Left lung (tissue), 10 donors: ENCODE results near the gene CASK. TPM values are rescaled to one million over a fixed set of nuclear protein-coding genes. Genes with fewer than 3 reads are reported as not detected.

Source experiments
- ATAC-seq: fragments of 200-7000 bp; cut with Tn5 transposase; one replicate; pipeline ENCODE4 v1.9.1; 2020; ENCODE audit warnings: moderate library complexity
- DNase-seq, 4 donors: peaks; one replicate each; pipeline ENCODE4 v3.0.0-alpha.2; 2013 to 2020
- H3K27ac ChIP-seq, 2 donors: fragments of 200-600 bp; sonication (generic) in 1 of 2; one replicate each; pipeline versions ENCODE4 v1.5.0 to v1.8.0; 2020 to 2021
- H3K27me3 ChIP-seq, 2 donors: fragments of 200-600 bp; sonication (generic) in 1 of 2; one replicate each; pipeline versions ENCODE4 v1.5.0 to v1.8.0; 2020 to 2021
- H3K36me3 ChIP-seq, 2 donors: fragments of 200-600 bp; sonication (generic) in 1 of 2; one replicate each; pipeline versions ENCODE4 v1.5.0 to v1.8.0; 2020 to 2021
- H3K4me1 ChIP-seq, 2 donors: fragments of 200-600 bp; one replicate each; pipeline ENCODE4 v1.8.0; 2021
- H3K4me3 ChIP-seq, 2 donors: fragments of 200-600 bp; sonication (generic) in 1 of 2; one replicate each; pipeline versions ENCODE4 v1.5.0 to v1.8.0; 2020 to 2021; ENCODE audit warnings: mild to moderate bottlenecking in 1 of 2
- H3K9me3 ChIP-seq, 2 donors: fragments of 200-600 bp; sonication (generic) in 1 of 2; one replicate each; pipeline versions ENCODE4 v1.5.0 to v1.8.0; 2020 to 2021
- CTCF ChIP-seq, 2 donors: fragments of 200-600 bp; sonication (generic) in 1 of 2; IDR thresholded peaks; one replicate each; pipeline versions ENCODE4 v1.5.0 to v1.8.0; 2021; ENCODE audit warnings: antibody characterized with exemption in 2 of 2
- intact Hi-C, 2 donors: fragments of 100-400 bp; cut with DNase I; formaldehyde crosslinking; loops; one replicate each; pipeline versions ENCODE4 v1.11.2 to v1.14.2; 2022
- polyA plus RNA-seq, 6 donors: library from polyadenylated mRNA; unstranded; fragments of 120-200 nt; gene quantifications; one replicate each; pipeline ENCODE4 v1.2.1, GENCODE V29; 2013; ENCODE audit not compliant: insufficient read length in 6 of 6
- total RNA-seq, 2 donors: library from RNA; stranded (reverse); fragmentation: NEBNext Ultra II Directional; extraction: Animal tissue kit (Norgen Biotek cat#: 25700); gene quantifications; one replicate each; pipeline ENCODE4 v1.2.1, GENCODE V29; 2021
- donor health status: DM: no; HTN: yes; CAD: no.
- donor health status: DM: no; HTN: no; CAD: no.

CASK gene
- total and polyA plus RNA-seq, 8 donors, result 48.2 to 70.7 (median 56.9) TPM

DNA sequence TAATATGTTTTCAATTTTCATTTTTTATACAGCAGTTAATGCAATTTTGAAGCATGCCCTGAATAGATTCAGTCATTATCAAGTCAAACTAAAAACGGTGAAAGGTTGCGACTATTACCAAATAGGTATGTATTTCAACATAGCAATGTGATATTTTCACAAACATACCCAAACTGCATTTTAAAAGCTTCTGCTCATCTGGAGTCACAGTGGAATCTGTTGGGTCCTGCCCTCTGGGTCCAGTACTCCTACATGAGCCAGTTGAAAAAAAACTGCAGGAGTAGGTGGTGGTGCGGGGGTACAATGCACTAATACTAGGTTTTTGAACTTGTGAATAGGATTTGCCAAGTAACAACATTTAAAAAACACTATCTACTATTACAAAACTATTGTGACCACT is 233.6 kb downstream of the CASK start:
- Histone ChIP-seq H3K4me1 (no peaks in the 10 kb centered on the region), H3K4me3 (peak overlapping the region in 1 of 2 donors; percentile 13), H3K9me3 (no peaks in the 10 kb centered on the region), H3K36me3 (no peaks in the 10 kb centered on the region), H3K27me3 (no peaks in the 10 kb centered on the region), H3K27ac (no peak overlapping the region)
- ATAC-seq (no peak), DNase-seq (no peak)
- intact Hi-C loops, result no loop called here
- TF ChIP-seq CTCF (IDR thresholded peaks at IDR 0.05), result no peak

- H3K27me3 ChIP-seq, result no peaks in the 10 kb centered on the region
- DNase-seq (no peak), ATAC-seq (no peak)
- no peak within 1 kb of the TSS for H3K27ac ChIP-seq
- intact Hi-C loops, result no loop called here
- no peaks in the 10 kb centered on the region for H3K4me1 ChIP-seq
- no peaks in the 10 kb centered on the region for H3K9me3 ChIP-seq
- TF ChIP-seq CTCF (IDR thresholded peaks at IDR 0.05), result no peak
- H3K36me3 ChIP-seq, result no peaks in the 10 kb centered on the region
- peak within 1 kb of the TSS in 1 of 2 donors; percentile 13 for H3K4me3 ChIP-seq
These were observed 234.5 kb downstream of the CASK start, which contains the start of gene GPR34 for GRCh38 chrX:41688835-41689234. TSS of gene GPR34 (plus strand) at chrX:41688973. CDS start at chrX:41695634, 6,661 bp downstream.

DNA sequence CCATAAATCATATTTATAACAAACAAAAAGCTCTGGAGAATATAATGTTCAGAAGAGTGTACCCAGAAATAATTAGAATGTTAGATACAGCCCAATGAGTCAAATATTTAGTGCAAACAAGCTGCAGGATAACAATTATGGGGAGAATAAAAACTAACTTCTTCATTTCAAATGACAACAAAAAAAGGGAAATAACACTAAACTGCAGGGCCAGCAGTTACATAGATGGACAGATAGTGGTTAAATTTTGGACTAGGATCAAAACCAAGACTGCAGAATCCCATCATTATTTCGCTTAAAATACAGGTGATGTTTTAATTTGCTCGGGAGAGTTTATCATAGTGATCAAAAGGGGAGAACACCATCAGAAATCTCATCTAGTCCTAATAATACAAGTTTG is 235.2 kb downstream of the CASK start:
- H3K4me1 ChIP-seq, result no peaks in the 10 kb centered on the region
- no peak for TF ChIP-seq CTCF (IDR thresholded peaks at IDR 0.05)
- H3K9me3 ChIP-seq, result no peaks in the 10 kb centered on the region
- H3K27ac ChIP-seq, result no peak overlapping the region
- H3K4me3 ChIP-seq, result no peak overlapping the region
- intact Hi-C loops, result no loop called here
- DNase-seq (no peak), ATAC-seq (no peak)
- no peaks in the 10 kb centered on the region for H3K36me3 ChIP-seq
- H3K27me3 ChIP-seq, result no peaks in the 10 kb centered on the region

GRCh38 chrX:41686788-41687187 is 236.6 kb downstream of the CASK start:
- Histone ChIP-seq H3K27ac (no peak overlapping the region), H3K9me3 (no peaks in the 10 kb centered on the region), H3K4me3 (no peak overlapping the region), H3K27me3 (no peaks in the 10 kb centered on the region), H3K36me3 (no peaks in the 10 kb centered on the region), H3K4me1 (no peaks in the 10 kb centered on the region)
- no peak for ATAC-seq
- no peak for TF ChIP-seq CTCF (IDR thresholded peaks at IDR 0.05)
- no peak for DNase-seq
- intact Hi-C loops, result no loop called here

DNA sequence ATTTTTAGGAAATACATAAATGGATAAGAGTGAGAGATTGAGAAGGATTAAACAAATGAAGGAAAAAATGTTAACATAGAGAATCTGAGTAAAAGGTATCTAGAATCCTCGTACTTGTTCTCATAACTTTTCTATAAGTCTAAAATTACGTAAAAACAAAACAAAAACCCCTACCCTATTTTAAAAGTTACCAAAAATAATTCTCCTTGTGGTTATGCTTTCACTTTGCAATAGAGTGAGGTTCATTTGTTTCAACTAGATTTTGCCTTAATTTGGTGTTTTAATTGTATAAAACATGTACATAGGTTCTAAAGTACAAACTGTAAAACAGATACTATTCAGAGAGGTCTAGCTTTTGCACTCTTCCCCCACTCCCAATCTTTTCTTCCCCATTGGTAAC is 238.4 kb downstream of the CASK start:
- no peak for DNase-seq
- no peak for ATAC-seq
- Histone ChIP-seq H3K27me3 (no peaks in the 10 kb centered on the region), H3K9me3 (no peaks in the 10 kb centered on the region), H3K27ac (no peak overlapping the region), H3K4me1 (no peaks in the 10 kb centered on the region), H3K36me3 (no peaks in the 10 kb centered on the region), H3K4me3 (no peak overlapping the region)
- intact Hi-C loops, result no loop called here
- no peak for TF ChIP-seq CTCF (IDR thresholded peaks at IDR 0.05)
